Smooth muscle cell (in vitro differentiated cells): Measurements from ENCODE around the gene PANX1. TPM values are rescaled to one million over a fixed set of nuclear protein-coding genes. Genes with fewer than 3 reads are reported as not detected.

ENCODE experiments used
- DNase-seq: peaks from one replicate; lab custom pipeline; 2025; ENCODE audit not compliant: unreplicated experiment; lab: John Stamatoyannopoulos, UW
- H2AFZ ChIP-seq: fragments of 200-600 bp; sonication (generic); 2 replicates; pipeline ENCODE4 v1.6.0; 2016; ENCODE audit warnings: antibody characterized with exemption, low read depth, mild to moderate bottlenecking
- H3F3A ChIP-seq: fragments of 200-600 bp; sonication (generic); 2 replicates; pipeline ENCODE4 v1.6.0; 2017; ENCODE audit warnings: antibody characterized with exemption, low read depth
- H3K27ac ChIP-seq: fragments of 200-600 bp; sonication (generic); 2 replicates; pipeline ENCODE4 v1.5.1; 2016; ENCODE audit warnings: low read depth, mild to moderate bottlenecking
- H3K27me3 ChIP-seq: fragments of 200-600 bp; sonication (generic); 2 replicates; pipeline ENCODE4 v1.6.1; 2016; ENCODE audit warnings: low read depth, mild to moderate bottlenecking
- H3K36me3 ChIP-seq: fragments of 200-600 bp; sonication (generic); 2 replicates; pipeline ENCODE4 v1.5.1; 2016; ENCODE audit warnings: low read depth
- H3K4me1 ChIP-seq: fragments of 200-600 bp; sonication (generic); 2 replicates; pipeline ENCODE4 v1.5.1; 2016; ENCODE audit warnings: low read depth
- H3K4me2 ChIP-seq: fragments of 200-600 bp; sonication (generic); 2 replicates; pipeline ENCODE4 v1.6.0; 2016; ENCODE audit warnings: mild to moderate bottlenecking
- H3K4me3 ChIP-seq: fragments of 200-600 bp; sonication (generic); 2 replicates; pipeline ENCODE4 v1.5.1; 2016; ENCODE audit warnings: mild to moderate bottlenecking
- H3K79me2 ChIP-seq: fragments of 200-600 bp; sonication (generic); 2 replicates; pipeline ENCODE4 v1.6.0; 2016; ENCODE audit warnings: low read depth, mild to moderate bottlenecking
- H3K9ac ChIP-seq: fragments of 200-600 bp; sonication (generic); 2 replicates; pipeline ENCODE4 v1.6.0; 2016; ENCODE audit warnings: low read depth
- H3K9me3 ChIP-seq: fragments of 200-600 bp; sonication (generic); replicated peaks from 2 replicates; pipeline ENCODE4 v1.5.1; 2016; ENCODE audit warnings: low read depth
- H4K20me1 ChIP-seq: fragments of 200-600 bp; sonication (generic); 2 replicates; pipeline ENCODE4 v1.6.0; 2016; ENCODE audit warnings: low read depth
- CTCF ChIP-seq: fragments of 200-600 bp; sonication (generic); IDR thresholded peaks from 2 replicates; pipeline ENCODE4 v1.5.1; 2017; ENCODE audit warnings: borderline replicate concordance, mild to moderate bottlenecking, antibody characterized with exemption; ENCODE audit not compliant: insufficient read depth, poor library complexity, severe bottlenecking
- WGBS: methylation state at CpG from one replicate; pipeline ENCODE4 v1.1.7; 2016; ENCODE audit warnings: low lambda C conversion rate; 5-methylcytosine and 5-hydroxymethylcytosine counted together
- polyA plus RNA-seq: library from polyadenylated mRNA; unstranded; fragments of >200 nt; fragmentation: Nextera tagmentation; extraction: Ambion mirVana; gene quantifications from 2 replicates; pipeline ENCODE4 v1.2.1, GENCODE V29; 2016
- total RNA-seq: library from RNA; depleted of rRNA; stranded (reverse); fragments of >200 nt; gene quantifications from 2 replicates; pipeline ENCODE4 v1.2.3, GENCODE V29; 2014

The PANX1 gene
- total and polyA plus RNA-seq, 2 experiments from 2014 or later = 32.2 to 81.2 TPM

- H3K36me3 ChIP-seq = no peaks in the 10 kb centered on the region
- H3K4me3 ChIP-seq = no peak overlapping the region
- peaks cover 16% of the 10 kb centered on the region for H3F3A ChIP-seq
- no peak overlapping the region for H3K27ac ChIP-seq
- H3K4me1 ChIP-seq = peaks cover 14% of the 10 kb centered on the region
- peaks cover 99% of the 10 kb centered on the region for H4K20me1 ChIP-seq
- 77% methylated on average over 2 of the region's 2 CpGs for WGBS
- H3K27me3 ChIP-seq = no peaks in the 10 kb centered on the region
- no peak for DNase-seq
- no peak overlapping the region for H3K9ac ChIP-seq
- TF ChIP-seq CTCF = no peak
- peaks cover 89% of the 10 kb centered on the region for H3K79me2 ChIP-seq
- H3K9me3 ChIP-seq = no peaks in the 10 kb centered on the region
- H3K4me2 ChIP-seq = no peak overlapping the region
- no peak overlapping the region for H2AFZ ChIP-seq
Observed at GRCh38 chr11:94148189-94148588, 19.5 kb downstream of the PANX1 start.

- no peak for TF ChIP-seq CTCF
- Histone ChIP-seq H3K27ac (no peak overlapping the region), H3K79me2 (peaks cover 87% of the 10 kb centered on the region), H3F3A (peaks cover 7% of the 10 kb centered on the region), H3K27me3 (no peaks in the 10 kb centered on the region), H3K9me3 (no peaks in the 10 kb centered on the region), H3K4me1 (peaks cover 9% of the 10 kb centered on the region), H4K20me1 (peaks cover 99% of the 10 kb centered on the region), H3K4me2 (no peak overlapping the region), H3K4me3 (no peak overlapping the region), H3K9ac (no peak overlapping the region), H3K36me3 (no peaks in the 10 kb centered on the region), H2AFZ (no peak overlapping the region)
- WGBS = 59% methylated on average over 3 of the region's 3 CpGs
- DNase-seq = no peak
Observed at GRCh38 chr11:94149431-94150017, 20.9 kb downstream of the PANX1 start.

- Histone ChIP-seq H3K27me3 (no peaks in the 10 kb centered on the region), H3K9me3 (no peaks in the 10 kb centered on the region), H3K4me1 (peaks cover 9% of the 10 kb centered on the region), H3K4me2 (no peak overlapping the region), H3K27ac (no peak overlapping the region), H3K79me2 (peaks cover 87% of the 10 kb centered on the region), H3K9ac (no peak overlapping the region), H4K20me1 (peaks cover 99% of the 10 kb centered on the region), H3F3A (peaks cover 7% of the 10 kb centered on the region), H3K36me3 (no peaks in the 10 kb centered on the region), H3K4me3 (no peak overlapping the region), H2AFZ (no peak overlapping the region)
- no peak for TF ChIP-seq CTCF
- DNase-seq = no peak
- WGBS = 96% methylated on average over 3 of the region's 3 CpGs
Observed at GRCh38 chr11:94150056-94150455, 21.4 kb downstream of the PANX1 start.
